ENCODE data around the gene CASQ2. TPM values are rescaled to one million over a fixed set of nuclear protein-coding genes. Genes with fewer than 3 reads are reported as not detected.

Gene CASQ2
- total RNA-seq, 6 experiments from 2014 or later, result not detected

DNA sequence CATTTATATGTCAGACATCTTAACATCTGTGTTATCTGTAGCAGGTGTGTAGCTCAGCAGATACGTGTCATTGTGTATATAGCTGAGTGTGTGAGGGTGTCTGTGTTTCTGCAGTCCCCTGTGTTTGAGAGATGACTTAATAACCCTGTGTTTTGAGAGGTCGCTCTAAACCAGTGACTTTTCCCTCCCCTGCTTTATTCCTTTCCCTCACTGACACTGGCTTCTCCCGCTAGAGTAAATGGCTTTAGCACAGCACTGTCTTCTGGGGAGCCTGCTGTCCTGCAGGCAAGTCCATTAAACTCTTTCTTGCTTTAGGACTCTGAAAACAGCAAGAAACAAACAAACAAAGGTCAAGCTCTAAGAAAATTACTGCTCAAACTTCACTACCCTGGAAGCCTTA, 73.7 kb downstream of the CASQ2 start:
- Mint-ChIP-seq H3K9me3 (no peaks in the 10 kb centered on the region), H3K27ac (no peak overlapping the region), H3K4me3 (no peak overlapping the region), H3K27me3 (ENCODE audit: insufficient read depth) (peaks cover 4% of the 10 kb centered on the region), H3K36me3 (ENCODE audit: low read depth) (peaks cover 13% of the 10 kb centered on the region; the same call in 1 of the 2 replicates), H3K4me1 (ENCODE audit: low read depth) (no peaks in the 10 kb centered on the region)
- no peak for DNase-seq
- TF ChIP-seq, protein P1, sequence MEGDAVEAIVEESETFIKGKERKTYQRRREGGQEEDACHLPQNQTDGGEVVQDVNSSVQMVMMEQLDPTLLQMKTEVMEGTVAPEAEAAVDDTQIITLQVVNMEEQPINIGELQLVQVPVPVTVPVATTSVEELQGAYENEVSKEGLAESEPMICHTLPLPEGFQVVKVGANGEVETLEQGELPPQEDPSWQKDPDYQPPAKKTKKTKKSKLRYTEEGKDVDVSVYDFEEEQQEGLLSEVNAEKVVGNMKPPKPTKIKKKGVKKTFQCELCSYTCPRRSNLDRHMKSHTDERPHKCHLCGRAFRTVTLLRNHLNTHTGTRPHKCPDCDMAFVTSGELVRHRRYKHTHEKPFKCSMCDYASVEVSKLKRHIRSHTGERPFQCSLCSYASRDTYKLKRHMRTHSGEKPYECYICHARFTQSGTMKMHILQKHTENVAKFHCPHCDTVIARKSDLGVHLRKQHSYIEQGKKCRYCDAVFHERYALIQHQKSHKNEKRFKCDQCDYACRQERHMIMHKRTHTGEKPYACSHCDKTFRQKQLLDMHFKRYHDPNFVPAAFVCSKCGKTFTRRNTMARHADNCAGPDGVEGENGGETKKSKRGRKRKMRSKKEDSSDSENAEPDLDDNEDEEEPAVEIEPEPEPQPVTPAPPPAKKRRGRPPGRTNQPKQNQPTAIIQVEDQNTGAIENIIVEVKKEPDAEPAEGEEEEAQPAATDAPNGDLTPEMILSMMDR (IDR thresholded peaks at IDR 0.05), result no peak

DNA sequence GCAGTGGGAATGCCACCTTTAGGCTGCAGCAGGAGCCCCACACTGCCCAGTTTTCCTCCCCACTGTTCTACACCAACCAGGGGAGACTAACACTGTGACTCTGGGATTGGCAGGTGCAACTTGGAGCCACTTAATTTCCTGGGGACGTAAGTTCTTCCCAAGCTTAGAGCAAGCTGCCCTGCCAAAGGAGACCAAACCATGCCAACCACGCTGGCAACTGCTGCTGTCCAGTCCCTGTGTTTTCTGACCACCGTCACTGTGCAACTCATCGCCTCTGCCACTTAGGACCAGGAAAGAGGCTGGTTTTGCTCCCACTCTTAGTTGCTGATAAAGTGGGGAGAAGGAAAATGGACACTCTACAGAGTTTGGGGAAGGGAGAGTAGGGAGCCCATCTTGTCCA, 76.3 kb downstream of the CASQ2 start:
- no peak overlapping the region for H3K4me3 Mint-ChIP-seq
- no peaks in the 10 kb centered on the region for H3K27me3 Mint-ChIP-seq (ENCODE audit: insufficient read depth)
- H3K27ac Mint-ChIP-seq, result no peak overlapping the region
- H3K36me3 Mint-ChIP-seq (ENCODE audit: low read depth), result peaks cover 14% of the 10 kb centered on the region; the same call in 1 of the 2 replicates
- no peaks in the 10 kb centered on the region for H3K9me3 Mint-ChIP-seq
- TF ChIP-seq, protein P1 (IDR thresholded peaks at IDR 0.05), result no peak
- no peaks in the 10 kb centered on the region for H3K4me1 Mint-ChIP-seq (ENCODE audit: low read depth)
- no peak for DNase-seq

DNA sequence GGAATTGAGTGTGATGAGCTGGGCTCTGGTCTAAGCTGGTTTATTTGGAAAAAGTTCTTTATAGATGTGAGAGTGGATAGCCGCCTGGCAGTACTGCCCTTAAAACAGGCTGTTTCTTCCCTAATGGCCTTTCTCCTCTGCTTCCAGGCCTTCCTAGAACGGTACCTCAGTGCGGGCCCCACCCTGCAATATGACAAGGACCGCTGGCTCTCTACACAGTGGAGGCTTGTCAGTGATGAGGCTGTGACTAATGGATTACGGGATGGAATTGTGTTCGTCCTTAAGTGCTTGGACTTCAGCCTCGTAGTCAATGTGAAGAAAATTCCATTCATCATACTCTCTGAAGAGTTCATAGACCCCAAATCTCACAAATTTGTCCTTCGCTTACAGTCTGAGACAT, 77.5 kb downstream of the CASQ2 start:
- H3K27ac Mint-ChIP-seq, result no peak overlapping the region
- TF ChIP-seq, protein P1 (IDR thresholded peaks at IDR 0.05), result no peak
- peaks cover 14% of the 10 kb centered on the region; the same call in 1 of the 2 replicates for H3K36me3 Mint-ChIP-seq (ENCODE audit: low read depth)
- DNase-seq, result no peak
- H3K27me3 Mint-ChIP-seq (ENCODE audit: insufficient read depth), result no peaks in the 10 kb centered on the region
- H3K9me3 Mint-ChIP-seq, result no peaks in the 10 kb centered on the region
- no peak overlapping the region for H3K4me3 Mint-ChIP-seq
- H3K4me1 Mint-ChIP-seq (ENCODE audit: low read depth), result no peaks in the 10 kb centered on the region

DNA sequence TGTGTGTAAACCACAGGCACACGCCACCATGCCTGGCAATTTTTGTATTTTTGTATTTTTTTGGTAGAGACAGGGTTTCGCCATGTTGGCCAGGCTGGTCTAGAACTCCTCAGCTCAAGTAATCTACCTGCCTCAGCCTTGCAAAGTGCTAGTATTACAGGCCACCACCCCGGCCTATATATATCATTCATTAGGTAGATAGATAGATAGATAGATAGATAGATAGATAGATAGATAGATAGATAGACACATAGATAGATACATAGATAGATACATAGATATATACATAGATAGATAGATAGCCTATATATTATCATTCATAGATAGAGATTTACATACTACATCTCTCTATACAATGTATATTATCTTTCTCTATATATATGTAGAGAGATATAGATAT, 80.8 kb downstream of the CASQ2 start:
- Mint-ChIP-seq H3K27ac (no peak overlapping the region), H3K36me3 (ENCODE audit: low read depth) (peaks cover 26% of the 10 kb centered on the region), H3K27me3 (ENCODE audit: insufficient read depth) (no peaks in the 10 kb centered on the region), H3K4me1 (ENCODE audit: low read depth) (no peaks in the 10 kb centered on the region), H3K4me3 (no peak overlapping the region), H3K9me3 (no peaks in the 10 kb centered on the region)
- TF ChIP-seq, protein P1 (IDR thresholded peaks at IDR 0.05), result no peak
- DNase-seq, result no peak

DNA sequence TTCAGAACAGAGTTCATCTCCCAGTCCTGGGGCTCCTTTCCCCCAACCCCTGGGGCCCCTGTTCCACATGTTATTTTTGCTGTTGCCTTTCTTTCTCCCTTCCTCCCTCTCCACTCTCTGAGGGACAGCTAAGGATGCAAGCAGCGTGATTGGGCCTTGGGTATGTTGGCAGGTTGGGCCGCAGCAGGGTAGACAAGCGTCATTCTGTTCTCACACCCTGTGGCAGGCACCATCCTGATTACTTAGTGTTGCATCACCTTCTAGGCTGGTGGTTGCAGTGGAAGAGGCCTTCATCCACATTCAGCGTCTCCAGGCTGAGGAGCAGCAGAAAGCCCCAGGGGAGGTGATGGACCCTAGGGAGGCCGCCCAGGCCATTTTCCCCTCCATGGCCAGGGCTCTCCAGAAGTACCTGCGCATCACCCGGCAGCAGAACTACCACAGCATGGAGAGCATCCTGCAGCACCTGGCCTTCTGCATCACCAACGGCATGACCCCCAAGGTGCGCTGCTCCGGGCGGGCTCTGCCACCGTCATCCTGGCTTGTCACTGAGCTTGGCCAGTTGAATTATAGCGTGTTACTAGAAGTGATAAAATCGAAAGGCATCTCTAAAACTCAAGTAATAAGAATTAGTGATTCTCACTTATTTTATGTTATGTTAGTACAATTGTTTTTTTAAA, 83.3 kb downstream of the CASQ2 start:
- H3K9me3 Mint-ChIP-seq, result no peaks in the 10 kb centered on the region

More for the DNA sequence above, 83.3 kb downstream of the CASQ2 start:
- no peak for DNase-seq
- Mint-ChIP-seq H3K27ac (no peak overlapping the region), H3K36me3 (ENCODE audit: low read depth) (peaks cover 17% of the 10 kb centered on the region), H3K4me1 (ENCODE audit: low read depth) (no peaks in the 10 kb centered on the region), H3K27me3 (ENCODE audit: insufficient read depth) (no peaks in the 10 kb centered on the region), H3K4me3 (no peak overlapping the region)
- TF ChIP-seq, protein P1 (IDR thresholded peaks at IDR 0.05), result no peak

Data from HFFc6 (cell line).